NT2/D1 (cell line): ENCODE data around the gene GRM7.

Experiments
- DNase-seq: peaks from one replicate; pipeline ENCODE4 v3.0.0-alpha.2; 2011; ENCODE audit warnings: low read depth, low spot score
- H3K27me3 ChIP-seq: 2 replicates; pipeline ENCODE4 v1.6.0; 2011; ENCODE audit warnings: mild to moderate bottlenecking; ENCODE audit not compliant: insufficient read length, insufficient read depth
- H3K36me3 ChIP-seq: 2 replicates; pipeline ENCODE4 v1.6.1; 2011; ENCODE audit warnings: mild to moderate bottlenecking, low read length, mixed read lengths; ENCODE audit not compliant: insufficient read depth, insufficient read length
- H3K4me1 ChIP-seq: 2 replicates; pipeline ENCODE4 v1.5.1; 2011; ENCODE audit not compliant: insufficient read depth, insufficient read length
- H3K4me3 ChIP-seq: 2 replicates; pipeline ENCODE4 v1.5.1; 2011; ENCODE audit warnings: low read depth; ENCODE audit not compliant: insufficient read length
- H3K9ac ChIP-seq: 2 replicates; pipeline ENCODE4 v1.6.0; 2011; ENCODE audit warnings: low read depth; ENCODE audit not compliant: insufficient read length
- H3K9me3 ChIP-seq: 2 replicates; pipeline ENCODE4 v1.5.1; 2011; ENCODE audit warnings: mild to moderate bottlenecking, low read length; ENCODE audit not compliant: insufficient read depth
- SUZ12 ChIP-seq: IDR thresholded peaks from 2 replicates; pipeline ENCODE4 v1.6.1; 2011; ENCODE audit not compliant: insufficient read length, insufficient read depth; ENCODE audit errors: extremely low read depth
- YY1 ChIP-seq: IDR thresholded peaks from 2 replicates; pipeline ENCODE4 v1.6.1; 2011; ENCODE audit not compliant: insufficient read length, insufficient read depth
- ZNF274 ChIP-seq: IDR thresholded peaks from 2 replicates; pipeline ENCODE4 v1.6.1; 2011; ENCODE audit warnings: mild to moderate bottlenecking, low read depth, low read length

The GRM7 gene

DNA sequence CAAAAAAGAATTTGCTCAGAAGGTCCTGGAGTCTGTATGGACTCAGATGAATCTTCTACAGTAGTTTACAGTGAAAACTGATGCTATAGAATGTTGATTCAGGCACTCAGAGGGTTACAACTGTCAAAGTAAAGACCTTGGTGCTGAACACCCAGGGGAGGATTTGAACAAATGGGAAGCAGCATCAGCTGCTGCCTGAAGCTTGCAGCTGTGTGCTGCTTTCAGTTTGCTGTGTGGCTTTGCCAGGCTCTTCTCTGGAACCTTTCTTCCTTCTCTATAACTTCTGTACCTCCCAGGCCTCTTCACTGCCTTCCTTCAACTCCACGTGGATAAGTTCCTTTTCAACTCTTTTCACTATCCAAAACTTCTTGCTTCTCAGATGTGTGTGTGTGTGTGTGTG, 214.2 kb downstream of the GRM7 start:
- no peak for DNase-seq
- Histone ChIP-seq H3K9ac (no peak overlapping the region), H3K9me3 (no peaks in the 10 kb centered on the region), H3K4me3 (no peak overlapping the region), H3K4me1 (no peaks in the 10 kb centered on the region), H3K36me3 (no peaks in the 10 kb centered on the region), H3K27me3 (no peaks in the 10 kb centered on the region)
- no peak for TF ChIP-seq SUZ12
- TF ChIP-seq ZNF274: no peak
- TF ChIP-seq YY1: no peak

DNA sequence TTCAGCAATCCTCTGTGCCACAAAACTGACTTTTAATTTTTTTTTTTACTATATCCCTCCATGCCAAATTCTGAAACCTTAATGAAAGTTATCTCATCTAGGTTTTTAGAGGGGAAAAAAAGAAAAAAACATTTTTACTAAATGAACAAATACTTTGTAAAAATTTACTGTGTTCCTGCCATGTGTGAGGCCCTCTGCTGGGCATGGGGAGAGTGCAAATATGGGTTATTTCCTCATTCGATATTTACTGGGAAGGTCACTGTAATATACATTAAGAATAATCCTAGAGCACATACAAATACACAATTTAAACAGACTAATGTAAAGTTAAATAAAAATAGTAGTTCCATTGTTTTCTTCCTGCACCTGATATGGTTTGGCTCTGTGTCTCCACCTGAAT, 215.0 kb downstream of the GRM7 start:
- H3K27me3 ChIP-seq: no peaks in the 10 kb centered on the region
- H3K9me3 ChIP-seq: no peaks in the 10 kb centered on the region
- H3K4me1 ChIP-seq: no peaks in the 10 kb centered on the region
- TF ChIP-seq SUZ12 (no peak), YY1 (no peak), ZNF274 (no peak)
- H3K36me3 ChIP-seq: no peaks in the 10 kb centered on the region
- no peak overlapping the region for H3K9ac ChIP-seq
- no peak for DNase-seq
- H3K4me3 ChIP-seq: no peak overlapping the region

DNA sequence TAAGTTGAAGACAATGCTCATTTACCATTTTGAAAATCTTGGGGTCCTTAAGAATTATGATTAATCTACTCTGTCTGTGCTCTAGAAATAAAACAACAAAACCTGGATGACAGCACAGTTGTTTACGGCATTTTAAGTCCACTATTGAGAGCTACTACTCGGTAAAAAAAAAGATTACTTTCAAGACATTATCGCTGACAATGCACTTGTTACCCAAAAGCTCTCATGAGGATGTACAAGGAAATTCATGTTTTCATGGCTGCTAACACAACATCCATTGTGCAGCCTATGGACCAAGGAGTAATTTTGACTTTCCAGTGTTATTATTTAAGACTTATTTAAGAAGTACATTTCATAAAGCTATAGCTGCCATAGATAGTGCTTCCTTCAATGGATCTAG, 221.3 kb downstream of the GRM7 start:
- Histone ChIP-seq H3K27me3 (no peaks in the 10 kb centered on the region), H3K4me1 (no peaks in the 10 kb centered on the region), H3K4me3 (no peak overlapping the region), H3K9me3 (no peaks in the 10 kb centered on the region), H3K36me3 (no peaks in the 10 kb centered on the region), H3K9ac (no peak overlapping the region)
- TF ChIP-seq ZNF274: no peak
- TF ChIP-seq SUZ12: no peak
- no peak for TF ChIP-seq YY1
- DNase-seq: no peak

DNA sequence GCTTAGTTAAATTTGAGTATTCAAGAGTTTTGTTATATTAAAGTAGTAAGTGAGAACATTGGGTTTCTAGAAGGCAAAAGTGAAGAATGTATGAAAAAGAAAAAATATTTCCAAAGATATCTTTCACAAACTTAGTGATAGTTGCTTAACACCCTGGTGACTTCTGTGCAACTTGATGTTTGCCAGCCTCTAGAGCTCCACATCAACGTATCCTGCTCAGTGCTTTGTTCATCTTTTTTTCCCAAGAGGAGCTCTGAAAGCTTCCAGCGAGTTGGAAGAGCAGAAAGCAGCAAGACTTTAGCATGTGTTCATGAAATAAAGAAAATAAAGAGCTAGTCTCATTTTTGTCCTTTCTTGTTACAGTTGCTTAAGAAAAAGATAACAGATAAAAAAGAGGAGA, 225.5 kb downstream of the GRM7 start:
- Histone ChIP-seq H3K27me3 (no peaks in the 10 kb centered on the region), H3K9me3 (no peaks in the 10 kb centered on the region), H3K4me3 (no peak overlapping the region), H3K36me3 (no peaks in the 10 kb centered on the region), H3K4me1 (no peaks in the 10 kb centered on the region), H3K9ac (no peak overlapping the region)
- TF ChIP-seq ZNF274: no peak
- no peak for DNase-seq

DNA sequence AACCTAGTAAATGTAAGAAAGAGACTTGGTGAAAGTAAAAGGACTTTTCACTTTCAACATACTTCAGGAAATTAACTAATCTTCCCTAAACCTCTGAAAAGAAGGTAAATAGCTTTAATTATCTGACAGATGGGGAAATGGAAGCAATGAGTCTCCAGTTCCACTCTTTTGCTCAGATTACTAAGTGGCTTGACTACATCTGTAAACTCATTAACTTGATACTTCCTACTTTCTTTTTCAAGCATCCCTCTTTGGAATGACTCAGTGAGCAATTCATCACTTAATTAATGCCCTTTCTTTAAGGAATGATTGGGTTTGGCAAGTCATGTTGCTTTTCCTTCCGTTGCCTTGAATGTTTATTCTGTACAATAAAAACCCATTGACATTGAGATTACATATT, 234.2 kb downstream of the GRM7 start:
- no peak for DNase-seq
- no peak for TF ChIP-seq ZNF274
- no peak for TF ChIP-seq SUZ12
- no peak for TF ChIP-seq YY1
- no peak overlapping the region for H3K4me3 ChIP-seq

DNA sequence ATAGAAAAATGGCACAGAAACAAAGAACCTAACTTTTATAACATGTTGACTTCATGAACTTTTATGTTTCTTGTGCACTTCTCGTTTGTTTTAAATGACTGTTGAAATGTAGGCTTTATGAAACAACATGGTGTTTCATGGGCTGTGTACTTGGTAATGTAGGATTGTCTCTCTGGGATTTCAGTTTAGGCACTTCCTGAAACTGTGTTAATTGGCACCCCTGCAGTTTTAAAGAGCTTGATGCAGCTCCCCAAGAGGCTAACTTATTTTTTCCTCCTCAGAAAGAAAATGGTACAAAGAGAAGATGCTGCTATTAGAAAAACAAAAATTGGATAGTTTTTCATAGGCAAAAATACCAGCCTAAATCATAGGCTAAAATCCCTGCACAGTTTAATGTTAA, 239.2 kb downstream of the GRM7 start:
- TF ChIP-seq ZNF274 (no peak), SUZ12 (no peak), YY1 (no peak)
- Histone ChIP-seq H3K9me3 (peaks cover 13% of the 10 kb centered on the region), H3K4me1 (no peaks in the 10 kb centered on the region)

More for the DNA sequence above, 234.2 kb downstream of the GRM7 start:
- Histone ChIP-seq H3K9me3 (peaks cover 13% of the 10 kb centered on the region), H3K4me1 (no peaks in the 10 kb centered on the region), H3K27me3 (no peaks in the 10 kb centered on the region), H3K9ac (no peak overlapping the region), H3K36me3 (no peaks in the 10 kb centered on the region)

DNA sequence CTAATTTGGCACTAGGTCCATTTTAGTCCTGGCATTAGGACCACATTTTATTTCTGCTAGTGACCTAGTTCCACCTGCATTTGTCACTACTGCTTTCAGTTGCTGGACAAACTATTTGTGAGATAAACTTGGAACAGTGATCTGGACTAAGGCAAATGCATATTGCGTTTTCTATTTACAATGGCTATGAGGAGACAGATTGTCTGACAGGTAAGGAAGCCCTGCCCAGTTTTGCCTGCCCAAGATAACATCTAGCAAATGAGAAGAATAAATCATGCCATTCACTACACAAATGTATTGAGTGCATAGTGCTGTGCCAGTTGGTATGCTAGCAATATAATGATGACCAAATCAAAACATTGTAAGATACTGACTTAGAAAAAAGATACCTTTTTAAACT, 245.7 kb downstream of the GRM7 start:
- no peak overlapping the region for H3K9ac ChIP-seq
- no peak for TF ChIP-seq ZNF274
- no peak for TF ChIP-seq YY1
- no peak for TF ChIP-seq SUZ12
- no peak for DNase-seq
- no peaks in the 10 kb centered on the region for H3K9me3 ChIP-seq
- H3K4me3 ChIP-seq: no peak overlapping the region
- no peaks in the 10 kb centered on the region for H3K36me3 ChIP-seq
- H3K27me3 ChIP-seq: no peaks in the 10 kb centered on the region
- no peaks in the 10 kb centered on the region for H3K4me1 ChIP-seq

More for the DNA sequence above, 239.2 kb downstream of the GRM7 start:
- Histone ChIP-seq H3K27me3 (no peaks in the 10 kb centered on the region), H3K36me3 (no peaks in the 10 kb centered on the region), H3K9ac (no peak overlapping the region), H3K4me3 (no peak overlapping the region)
- DNase-seq: no peak

DNA sequence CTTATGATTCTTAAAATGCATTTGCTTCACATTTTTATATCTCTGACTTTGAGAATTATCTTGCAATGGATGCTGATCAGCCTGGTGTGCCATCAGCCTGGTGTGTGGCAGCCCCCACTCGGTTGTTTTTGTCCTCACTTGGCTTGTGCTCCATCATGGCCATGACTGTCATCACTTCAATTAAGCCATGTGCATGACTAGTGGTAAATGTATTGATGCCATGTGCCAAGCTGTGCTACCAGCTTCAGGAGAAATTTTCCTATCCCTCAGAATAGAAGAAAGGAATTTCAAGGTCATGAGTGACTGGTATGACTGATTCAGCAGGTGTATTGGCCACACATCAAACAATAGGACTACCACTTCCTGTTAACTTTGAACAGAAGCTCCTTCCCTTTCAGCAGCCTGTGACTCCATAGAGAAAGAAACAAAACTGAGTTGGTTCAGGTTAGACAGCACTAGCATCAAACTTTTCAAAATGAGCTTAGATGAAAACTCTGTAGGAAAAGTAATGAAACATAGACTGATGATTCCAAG, 251.7 kb downstream of the GRM7 start:
- DNase-seq: no peak
- no peak for TF ChIP-seq SUZ12
- no peak for TF ChIP-seq ZNF274
- TF ChIP-seq YY1: no peak

More for the DNA sequence above, 251.7 kb downstream of the GRM7 start:
- Histone ChIP-seq H3K4me3 (no peak overlapping the region), H3K4me1 (no peaks in the 10 kb centered on the region), H3K27me3 (no peaks in the 10 kb centered on the region), H3K36me3 (no peaks in the 10 kb centered on the region), H3K9me3 (no peaks in the 10 kb centered on the region), H3K9ac (no peak overlapping the region)
